ENCODE measurements around the gene EPX.

DNA sequence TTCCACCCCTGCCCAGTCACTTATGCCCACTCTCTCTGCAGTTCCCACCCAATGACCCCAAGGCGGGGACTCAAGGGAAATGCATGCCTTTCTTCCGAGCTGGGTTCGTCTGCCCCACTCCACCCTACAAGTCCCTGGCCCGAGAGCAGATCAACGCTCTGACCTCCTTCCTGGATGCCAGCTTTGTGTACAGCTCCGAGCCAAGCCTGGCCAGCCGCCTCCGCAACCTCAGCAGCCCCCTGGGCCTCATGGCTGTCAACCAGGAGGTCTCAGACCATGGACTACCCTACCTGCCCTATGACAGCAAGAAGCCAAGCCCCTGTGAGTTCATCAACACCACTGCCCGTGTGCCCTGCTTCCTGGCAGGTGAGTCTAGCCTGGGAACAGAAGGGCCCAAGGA lies 59.6 kb downstream of the EPX start:
- TF ChIP-seq, protein P1, sequence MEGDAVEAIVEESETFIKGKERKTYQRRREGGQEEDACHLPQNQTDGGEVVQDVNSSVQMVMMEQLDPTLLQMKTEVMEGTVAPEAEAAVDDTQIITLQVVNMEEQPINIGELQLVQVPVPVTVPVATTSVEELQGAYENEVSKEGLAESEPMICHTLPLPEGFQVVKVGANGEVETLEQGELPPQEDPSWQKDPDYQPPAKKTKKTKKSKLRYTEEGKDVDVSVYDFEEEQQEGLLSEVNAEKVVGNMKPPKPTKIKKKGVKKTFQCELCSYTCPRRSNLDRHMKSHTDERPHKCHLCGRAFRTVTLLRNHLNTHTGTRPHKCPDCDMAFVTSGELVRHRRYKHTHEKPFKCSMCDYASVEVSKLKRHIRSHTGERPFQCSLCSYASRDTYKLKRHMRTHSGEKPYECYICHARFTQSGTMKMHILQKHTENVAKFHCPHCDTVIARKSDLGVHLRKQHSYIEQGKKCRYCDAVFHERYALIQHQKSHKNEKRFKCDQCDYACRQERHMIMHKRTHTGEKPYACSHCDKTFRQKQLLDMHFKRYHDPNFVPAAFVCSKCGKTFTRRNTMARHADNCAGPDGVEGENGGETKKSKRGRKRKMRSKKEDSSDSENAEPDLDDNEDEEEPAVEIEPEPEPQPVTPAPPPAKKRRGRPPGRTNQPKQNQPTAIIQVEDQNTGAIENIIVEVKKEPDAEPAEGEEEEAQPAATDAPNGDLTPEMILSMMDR (IDR thresholded peaks at IDR 0.05) = no peak
- no peak for TF ChIP-seq POLR2A (IDR thresholded peaks at IDR 0.05)
